Astrocyte (in vitro differentiated cells and primary cell): ENCODE results near the gene CREB3L4. TPM values are rescaled to one million over a fixed set of nuclear protein-coding genes. Genes with fewer than 3 reads are reported as not detected.

Source experiments
- DNase-seq: peaks from one replicate; pipeline ENCODE4 v3.0.0-alpha.2; 2010; ENCODE audit warnings: low read depth
- FAIRE-seq: peaks from 2 replicates; lab custom pipeline; 2011; peaks lifted over from hg19 to GRCh38; lab: Jason Lieb, UNC
- H2AFZ ChIP-seq: 2 replicates; pipeline ENCODE4 v1.6.0; 2012; ENCODE audit warnings: low read depth, low read length, inconsistent platforms
- H3K27ac ChIP-seq: 2 replicates; pipeline ENCODE4 v1.5.1; 2011; ENCODE audit warnings: low read depth, low read length, inconsistent platforms
- H3K27me3 ChIP-seq: 2 replicates; pipeline ENCODE4 v1.6.0; 2011; ENCODE audit warnings: low read length, inconsistent platforms; ENCODE audit not compliant: insufficient read depth
- H3K36me3 ChIP-seq: 2 replicates; pipeline ENCODE4 v1.5.1; 2011; ENCODE audit warnings: low read length, inconsistent platforms; ENCODE audit not compliant: insufficient read depth
- H3K4me1 ChIP-seq: 2 replicates; pipeline ENCODE4 v1.5.1; 2011; ENCODE audit warnings: low read length, inconsistent platforms; ENCODE audit not compliant: insufficient read depth
- H3K4me2 ChIP-seq: 2 replicates; pipeline ENCODE4 v1.6.0; 2012; ENCODE audit warnings: low read length, inconsistent platforms
- H3K4me3 ChIP-seq: 2 replicates; pipeline ENCODE4 v1.5.1; 2011; ENCODE audit warnings: low read depth, mild to moderate bottlenecking, low read length, inconsistent platforms; ENCODE audit not compliant: insufficient read depth
- H3K79me2 ChIP-seq: 2 replicates; pipeline ENCODE4 v1.6.0; 2012; ENCODE audit warnings: mild to moderate bottlenecking, low read length, inconsistent platforms; ENCODE audit not compliant: insufficient read depth
- H3K9ac ChIP-seq: 2 replicates; pipeline ENCODE4 v1.6.0; 2012; ENCODE audit warnings: mild to moderate bottlenecking, low read length, inconsistent platforms
- H3K9me3 ChIP-seq: 2 replicates; pipeline ENCODE4 v1.5.1; 2012; ENCODE audit warnings: low read depth, mild to moderate bottlenecking, low read length, inconsistent platforms; ENCODE audit not compliant: insufficient read depth
- H4K20me1 ChIP-seq: 2 replicates; pipeline ENCODE4 v1.6.0; 2012; ENCODE audit warnings: low read length, inconsistent platforms; ENCODE audit not compliant: insufficient read depth
- H3K27ac Mint-ChIP-seq: one replicate; pipeline ENCODE4 v1.8.0; 2021; ENCODE audit warnings: mild to moderate bottlenecking, mixed read lengths; ENCODE audit not compliant: unreplicated experiment
- H3K27me3 Mint-ChIP-seq: one replicate; pipeline ENCODE4 v1.8.0; 2021; ENCODE audit warnings: low read depth, mixed read lengths; ENCODE audit not compliant: unreplicated experiment
- H3K36me3 Mint-ChIP-seq: one replicate; pipeline ENCODE4 v1.8.0; 2021; ENCODE audit warnings: low read depth, mixed read lengths; ENCODE audit not compliant: unreplicated experiment
- H3K4me1 Mint-ChIP-seq: one replicate; pipeline ENCODE4 v1.8.0; 2021; ENCODE audit warnings: low read depth, mixed read lengths; ENCODE audit not compliant: unreplicated experiment
- H3K4me3 Mint-ChIP-seq: one replicate; pipeline ENCODE4 v1.8.0; 2021; ENCODE audit warnings: mild to moderate bottlenecking, moderate library complexity, mixed read lengths; ENCODE audit not compliant: unreplicated experiment
- H3K9me3 Mint-ChIP-seq: one replicate; pipeline ENCODE4 v1.8.0; 2021; ENCODE audit warnings: mild to moderate bottlenecking, mixed read lengths; ENCODE audit not compliant: unreplicated experiment
- EZH2 ChIP-seq: IDR thresholded peaks from 2 replicates; pipeline ENCODE4 v1.6.1; 2012; ENCODE audit warnings: mild to moderate bottlenecking, low read length, inconsistent platforms; ENCODE audit not compliant: insufficient read depth
- total RNA-seq: library from RNA; stranded (reverse); gene quantifications from 2 replicates; pipeline ENCODE4 v1.2.1, GENCODE V29; 2021
- TF ChIP-seq, protein P1 (sequence below): IDR thresholded peaks from 2 replicates; pipeline ENCODE4 v1.5.1; 2011; ENCODE audit warnings: low read depth, mild to moderate bottlenecking, inconsistent platforms, low read length, moderate library complexity; ENCODE audit not compliant: insufficient read depth

CREB3L4 gene
- total RNA-seq, 1 donor from 2014 or later = 5.3 TPM

DNA sequence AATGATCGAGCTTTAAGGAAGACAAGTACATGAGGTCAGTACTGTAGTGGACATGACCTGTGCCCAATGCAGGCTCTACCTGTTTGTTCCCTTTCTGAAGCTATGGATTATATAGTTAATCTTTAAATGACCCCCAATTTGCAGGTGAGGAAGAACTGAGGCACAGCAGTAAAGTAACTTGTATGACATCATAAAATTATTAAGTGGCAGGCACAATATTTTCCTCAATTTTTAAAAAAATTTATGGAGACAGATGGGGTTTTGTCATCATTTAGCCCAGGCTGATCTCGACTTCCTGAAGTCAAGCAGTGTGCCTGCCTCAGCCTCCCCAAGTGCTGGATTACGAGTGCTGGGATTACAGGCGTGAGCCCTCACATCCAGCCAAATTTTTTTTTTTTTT lies 41.3 kb upstream of the CREB3L4 start:
- H3K27ac Mint-ChIP-seq = no peak overlapping the region
- no peaks in the 10 kb centered on the region for H3K9me3 Mint-ChIP-seq
- Histone ChIP-seq H4K20me1 (peaks cover 8% of the 10 kb centered on the region), H3K4me1 (peaks cover 17% of the 10 kb centered on the region), H3K9ac (no peak overlapping the region), H2AFZ (no peak overlapping the region), H3K36me3 (peaks cover 2% of the 10 kb centered on the region), H3K4me2 (no peak overlapping the region), H3K27me3 (no peaks in the 10 kb centered on the region), H3K4me3 (no peak overlapping the region), H3K9me3 (no peaks in the 10 kb centered on the region), H3K27ac (no peak overlapping the region), H3K79me2 (peaks cover 8% of the 10 kb centered on the region)
- H3K36me3 Mint-ChIP-seq = peaks cover 5% of the 10 kb centered on the region
- no peaks in the 10 kb centered on the region for H3K27me3 Mint-ChIP-seq
- FAIRE-seq (no peak), DNase-seq (no peak)
- H3K4me3 Mint-ChIP-seq = no peak overlapping the region
- H3K4me1 Mint-ChIP-seq = peaks cover 1% of the 10 kb centered on the region
- no peak for TF ChIP-seq EZH2
- TF ChIP-seq, protein P1, sequence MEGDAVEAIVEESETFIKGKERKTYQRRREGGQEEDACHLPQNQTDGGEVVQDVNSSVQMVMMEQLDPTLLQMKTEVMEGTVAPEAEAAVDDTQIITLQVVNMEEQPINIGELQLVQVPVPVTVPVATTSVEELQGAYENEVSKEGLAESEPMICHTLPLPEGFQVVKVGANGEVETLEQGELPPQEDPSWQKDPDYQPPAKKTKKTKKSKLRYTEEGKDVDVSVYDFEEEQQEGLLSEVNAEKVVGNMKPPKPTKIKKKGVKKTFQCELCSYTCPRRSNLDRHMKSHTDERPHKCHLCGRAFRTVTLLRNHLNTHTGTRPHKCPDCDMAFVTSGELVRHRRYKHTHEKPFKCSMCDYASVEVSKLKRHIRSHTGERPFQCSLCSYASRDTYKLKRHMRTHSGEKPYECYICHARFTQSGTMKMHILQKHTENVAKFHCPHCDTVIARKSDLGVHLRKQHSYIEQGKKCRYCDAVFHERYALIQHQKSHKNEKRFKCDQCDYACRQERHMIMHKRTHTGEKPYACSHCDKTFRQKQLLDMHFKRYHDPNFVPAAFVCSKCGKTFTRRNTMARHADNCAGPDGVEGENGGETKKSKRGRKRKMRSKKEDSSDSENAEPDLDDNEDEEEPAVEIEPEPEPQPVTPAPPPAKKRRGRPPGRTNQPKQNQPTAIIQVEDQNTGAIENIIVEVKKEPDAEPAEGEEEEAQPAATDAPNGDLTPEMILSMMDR = no peak

DNA sequence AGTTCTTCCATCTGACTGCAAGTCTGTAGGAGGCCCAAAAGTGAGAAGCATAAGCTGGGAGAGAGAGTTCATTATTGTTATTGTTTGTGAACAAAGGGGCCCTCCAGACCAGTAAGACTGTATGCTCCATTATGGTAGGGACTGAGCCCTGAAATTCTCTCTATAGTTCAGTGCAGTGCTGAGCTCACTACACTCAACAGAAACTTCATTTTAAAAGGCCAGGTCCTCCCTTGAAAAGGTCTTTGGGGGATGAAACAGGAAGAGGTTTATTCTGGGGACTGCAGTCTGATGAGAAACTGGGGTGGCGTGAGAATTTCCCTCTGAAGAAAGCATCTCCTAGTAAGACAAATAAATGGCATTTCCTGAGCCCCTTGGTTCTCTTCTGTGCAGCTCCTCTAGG lies 39.5 kb upstream of the CREB3L4 start:
- peaks cover 7% of the 10 kb centered on the region for H3K36me3 Mint-ChIP-seq
- Histone ChIP-seq H2AFZ (no peak overlapping the region), H3K4me1 (peaks cover 12% of the 10 kb centered on the region), H3K36me3 (peaks cover 4% of the 10 kb centered on the region), H4K20me1 (no peaks in the 10 kb centered on the region), H3K9ac (no peak overlapping the region), H3K4me3 (no peak overlapping the region), H3K9me3 (no peaks in the 10 kb centered on the region), H3K27me3 (no peaks in the 10 kb centered on the region), H3K79me2 (no peaks in the 10 kb centered on the region), H3K4me2 (no peak overlapping the region), H3K27ac (no peak overlapping the region)
- no peaks in the 10 kb centered on the region for H3K9me3 Mint-ChIP-seq
- no peak overlapping the region for H3K27ac Mint-ChIP-seq
- DNase-seq (no peak), FAIRE-seq (no peak)
- H3K27me3 Mint-ChIP-seq = no peaks in the 10 kb centered on the region
- no peak overlapping the region for H3K4me3 Mint-ChIP-seq
- H3K4me1 Mint-ChIP-seq = no peaks in the 10 kb centered on the region
- TF ChIP-seq EZH2 = no peak
- TF ChIP-seq, protein P1 = no peak

DNA sequence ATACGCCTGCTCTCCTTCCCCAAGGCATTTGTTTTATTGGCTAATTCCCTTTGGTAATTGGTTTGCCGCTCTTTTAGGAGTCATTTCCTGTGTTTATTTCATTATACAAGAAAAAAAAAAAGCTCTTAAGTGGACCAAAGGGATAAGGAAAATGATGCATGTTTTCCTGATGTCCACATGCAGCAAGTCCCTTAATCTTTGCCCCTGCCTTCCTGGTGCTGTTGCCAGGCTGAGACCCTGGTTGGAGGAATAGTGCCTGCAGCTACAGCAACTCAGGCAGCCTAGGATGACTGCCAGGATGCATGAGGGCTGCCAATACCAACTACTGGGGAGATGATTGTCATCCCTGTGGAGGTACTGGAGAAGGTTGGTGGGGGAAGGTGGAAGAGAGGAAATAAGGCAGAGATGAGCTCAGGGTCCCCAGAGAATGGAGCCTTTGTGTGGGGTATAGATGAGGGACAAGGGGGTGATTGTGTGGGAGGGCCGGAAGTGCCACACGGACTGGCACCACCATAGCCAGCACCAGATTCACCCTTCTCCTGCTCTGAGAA lies 38.8 kb upstream of the CREB3L4 start:
- FAIRE-seq = no peak
- no peak overlapping the region for H3K27ac Mint-ChIP-seq
- no peak overlapping the region for H3K9ac ChIP-seq
- H3K27ac ChIP-seq = no peak overlapping the region
- DNase-seq = no peak
- TF ChIP-seq, protein P1 = no peak
- no peak for TF ChIP-seq EZH2
- H3K9me3 Mint-ChIP-seq = no peaks in the 10 kb centered on the region
- H3K36me3 ChIP-seq = peaks cover 4% of the 10 kb centered on the region
- no peak overlapping the region for H3K4me3 ChIP-seq
- H3K9me3 ChIP-seq = no peaks in the 10 kb centered on the region
- H3K27me3 ChIP-seq = no peaks in the 10 kb centered on the region
- peaks cover 6% of the 10 kb centered on the region for H3K4me1 ChIP-seq
- peaks cover 7% of the 10 kb centered on the region for H3K36me3 Mint-ChIP-seq
- no peak overlapping the region for H3K4me3 Mint-ChIP-seq
- H3K79me2 ChIP-seq = no peaks in the 10 kb centered on the region
- H3K27me3 Mint-ChIP-seq = no peaks in the 10 kb centered on the region
- H3K4me1 Mint-ChIP-seq = no peaks in the 10 kb centered on the region
- no peak overlapping the region for H2AFZ ChIP-seq
- no peak overlapping the region for H3K4me2 ChIP-seq
- no peaks in the 10 kb centered on the region for H4K20me1 ChIP-seq
